Measurements from ENCODE around the gene NXPE4. TPM values are rescaled to one million over a fixed set of nuclear protein-coding genes. Genes with fewer than 3 reads are reported as not detected.
"Not testable (repeated sequence)": the region's sequence is repeated elsewhere in the genome, so short reads cannot be mapped to it uniquely, and the experiment has no call there.

NXPE4 gene
- total and polyA plus RNA-seq, 2 donors (not counting 3 experiments of a cell fraction or from before 2014, with no cell fraction given), result not detected

- no peaks in the 10 kb centered on the region for H3K27me3 ChIP-seq (ENCODE audit: control insufficient read depth in 2 of 2, insufficient read depth in 2 of 2, low read length in 2 of 2)
- dilution Hi-C loops (cut with MboI; ENCODE audit: extremely low pct_ligation_motif_present, low sequenced_read_pairs), result no loop called here
- no peaks in the 10 kb centered on the region for H3K9me3 ChIP-seq (replicated peaks; ENCODE audit: control insufficient read depth, insufficient read depth, low read length)
- no TSS peak for BruUV-seq (replicated peaks)
- H4K20me1 ChIP-seq (replicated peaks; ENCODE audit: control insufficient read depth, extremely low read depth, insufficient read depth, low read length), result no peaks in the 10 kb centered on the region
- H3K4me2 ChIP-seq (ENCODE audit: insufficient read depth, low read length), result no peak overlapping the region
- ChIA-PET CTCF (no interaction called here), POLR2A (no interaction called here)
- H3K4me1 ChIP-seq (ENCODE audit: control insufficient read depth, extremely low read depth, insufficient read depth, low read length), result no peaks in the 10 kb centered on the region
- no peaks in the 10 kb centered on the region for H3K36me3 ChIP-seq (ENCODE audit: control insufficient read depth in 2 of 2, extremely low read depth in 1 of 2, insufficient read depth in 2 of 2, low read length in 2 of 2)
- H3K79me2 ChIP-seq (ENCODE audit: control insufficient read depth, insufficient read depth, low read length), result no peaks in the 10 kb centered on the region
- no peak overlapping the region for H3K4me3 ChIP-seq (replicated peaks in 1 of 3; ENCODE audit: insufficient read depth in 1 of 3, low read depth in 1 of 3, low read length in 3 of 3)
- intact Hi-C loops (cut with micrococcal nuclease), result loop anchor here (2.0 kb wide), 1 partner anchor 327 kb away; no protein-coding TSS in a partner anchor
- FAIRE-seq (no peak), DNase-seq (ENCODE audit: low read depth, low spot score) (no peak)
- TF ChIP-seq EZH2 (IDR thresholded peaks at IDR 0.05; ENCODE audit: borderline replicate concordance, low read depth, low read length, severe bottlenecking), result no peak
- no peak for TF ChIP-seq FOS (IDR thresholded peaks at IDR 0.05; ENCODE audit: borderline replicate concordance, insufficient read depth, low read length)
- no peak for TF ChIP-seq JUN (IDR thresholded peaks at IDR 0.05; ENCODE audit: borderline replicate concordance, insufficient read depth, insufficient read length, low read depth)
- TF ChIP-seq MYC (IDR thresholded peaks at IDR 0.05; ENCODE audit: low read depth, low read length), result no peak
- no peak for TF ChIP-seq GATA2 (IDR thresholded peaks at IDR 0.05; ENCODE audit: insufficient read depth, insufficient read length, low read depth, low read length)
- TF ChIP-seq CTCF (IDR thresholded peaks at IDR 0.05; ENCODE audit: extremely low read depth in 1 of 2, insufficient read depth in 1 of 2, low read depth in 1 of 2, low read length in 2 of 2), result no peak
- no peak for TF ChIP-seq POLR2A (IDR thresholded peaks at IDR 0.05; ENCODE audit: low read depth, low read length)
- TF ChIP-seq, protein P1, sequence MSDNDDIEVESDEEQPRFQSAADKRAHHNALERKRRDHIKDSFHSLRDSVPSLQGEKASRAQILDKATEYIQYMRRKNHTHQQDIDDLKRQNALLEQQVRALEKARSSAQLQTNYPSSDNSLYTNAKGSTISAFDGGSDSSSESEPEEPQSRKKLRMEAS (IDR thresholded peaks at IDR 0.05; ENCODE audit: insufficient read depth, insufficient read length), result no peak
- no peak for TF ChIP-seq POLR2AphosphoS5 (IDR thresholded peaks at IDR 0.05; ENCODE audit: insufficient read depth, low read depth, low read length)
- no peak overlapping the region for H3K9ac ChIP-seq (replicated peaks; ENCODE audit: extremely low read depth, insufficient read depth, low read length)
- no peak overlapping the region for H2AFZ ChIP-seq (ENCODE audit: low read depth, low read length)
- no peaks in the 10 kb centered on the region for H3K9me1 ChIP-seq (replicated peaks; ENCODE audit: control insufficient read depth, extremely low read depth, insufficient read depth, low read length)
- no peak overlapping the region for H3K27ac ChIP-seq (ENCODE audit: insufficient read depth, low read depth, low read length)
These were observed 12.3 kb upstream of the NXPE4 start for GRCh38 chr11:114607753-114608459.

DNA sequence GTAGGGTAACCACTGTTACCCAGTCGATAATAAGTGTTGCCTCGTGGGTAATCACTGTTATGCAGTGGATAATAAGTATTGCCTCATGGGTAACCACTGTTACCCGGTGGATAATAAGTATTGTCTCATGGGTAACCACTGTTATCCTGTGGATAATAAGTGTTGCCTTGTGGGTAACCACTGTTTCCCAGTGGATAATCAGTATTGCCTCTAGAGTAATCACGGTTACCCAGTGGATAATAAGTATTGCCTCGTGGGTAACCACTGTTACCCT, 11.2 kb upstream of the NXPE4 start:
- POLR2A ChIA-PET; H3K9ac ChIP-seq (replicated peaks; ENCODE audit: extremely low read depth, insufficient read depth, low read length); FAIRE-seq: not testable (repeated sequence)

More for the DNA sequence above, 11.2 kb upstream of the NXPE4 start:
- H3K9me1 ChIP-seq (replicated peaks; ENCODE audit: control insufficient read depth, extremely low read depth, insufficient read depth, low read length); H3K27me3 ChIP-seq (ENCODE audit: control insufficient read depth in 2 of 2, insufficient read depth in 2 of 2, low read length in 2 of 2); dilution Hi-C loops (cut with MboI; ENCODE audit: extremely low pct_ligation_motif_present, low sequenced_read_pairs); DNase-seq (ENCODE audit: low read depth, low spot score); H3K36me3 ChIP-seq (ENCODE audit: control insufficient read depth in 2 of 2, extremely low read depth in 1 of 2, insufficient read depth in 2 of 2, low read length in 2 of 2); H3K27ac ChIP-seq (ENCODE audit: insufficient read depth, low read depth, low read length); CTCF ChIA-PET; H3K79me2 ChIP-seq (ENCODE audit: control insufficient read depth, insufficient read depth, low read length); H3K4me1 ChIP-seq (ENCODE audit: control insufficient read depth, extremely low read depth, insufficient read depth, low read length); H4K20me1 ChIP-seq (replicated peaks; ENCODE audit: control insufficient read depth, extremely low read depth, insufficient read depth, low read length); BruUV-seq (replicated peaks); H3K4me3 ChIP-seq (replicated peaks in 1 of 3; ENCODE audit: insufficient read depth in 1 of 3, low read depth in 1 of 3, low read length in 3 of 3); H3K9me3 ChIP-seq (replicated peaks; ENCODE audit: control insufficient read depth, insufficient read depth, low read length); H3K4me2 ChIP-seq (ENCODE audit: insufficient read depth, low read length); H2AFZ ChIP-seq (ENCODE audit: low read depth, low read length): not testable (repeated sequence)
- intact Hi-C loops (cut with micrococcal nuclease), result loop anchor here (2.0 kb wide), 1 partner anchor 326 kb away; no protein-coding TSS in a partner anchor
